Measurements from ENCODE around the gene ZNF280C.

GRCh38 chrX:130260316-130260715, 8.4 kb downstream of the ZNF280C start:
- no peak for TF ChIP-seq CTCF (conservative IDR thresholded peaks at IDR 0.05; ENCODE audit: low read length)
- TF ChIP-seq EZH2phosphoT487 (IDR thresholded peaks at IDR 0.05; ENCODE audit: borderline replicate concordance, low read depth, low read length) = no peak

Measured in OCI-LY7 (cell line).